K562 (cell line): Measurements from ENCODE around the gene CASKIN1. TPM values are rescaled to one million over a fixed set of nuclear protein-coding genes. Genes with fewer than 3 reads are reported as not detected.

Source experiments
- ZNF133 ChIP-seq: fragments of 250-450 bp; sonication (Bioruptor Pico); IDR thresholded peaks from 2 replicates; pipeline ENCODE4 v1.4.0; 2020; ENCODE audit warnings: mild to moderate bottlenecking
- ZNF436 ChIP-seq: fragments of 250-450, 450-650 bp; sonication (Bioruptor Pico); formaldehyde crosslinking; IDR thresholded peaks from 2 replicates; pipeline ENCODE4 v1.7.0; 2020; ENCODE audit warnings: mild to moderate bottlenecking
- polyA plus RNA-seq, 8 experiments: library from polyadenylated mRNA; depleted of rRNA in 4 of 8; stranded (reverse) in 5 of 8; unstranded in 3 of 8; fragments of >200 nt; fragmentation: Nextera tagmentation in 2 of 8; fragmentation: Illumina TruSeq in 1 of 8; extraction: Ambion mirVana in 2 of 8; extraction: Trizol in 1 of 8; gene quantifications; 2 replicates each; pipeline versions ENCODE4 v1.2.1 to v1.2.3, GENCODE V29; 2011 to 2014; ENCODE audit warnings: inconsistent platforms in 1 of 8, missing spikeins in 1 of 8
- total RNA-seq, 7 experiments: library from RNA; depleted of rRNA in 6 of 7; stranded (reverse); fragments of >200 nt in 6 of 7; fragmentation: Illumina TruSeq in 2 of 7; extraction: Trizol in 2 of 7; gene quantifications; 2 replicates each; pipeline versions ENCODE4 v1.2.1 to v1.2.3, GENCODE V29; 2011 to 2021; ENCODE audit warnings: low replicate concordance in 1 of 7
- TF ChIP-seq, protein P1 (sequence below), 3 experiments: fragments of 200-800 bp in 1 of 3; sonication (Bioruptor generic) in 1 of 3; sonication (generic) in 1 of 3; formaldehyde crosslinking in 1 of 3; IDR thresholded peaks; 2 replicates each; pipeline versions ENCODE4 v1.6.1 to v1.8.0; 2016 to 2022; ENCODE audit warnings: mild to moderate bottlenecking in 2 of 3, missing compliant biosample characterization in 2 of 3, missing genetic modification characterization in 2 of 3, missing genetic modification reagents in 1 of 3
- TF ChIP-seq, protein P2 (sequence below): fragments of 450-650 bp; IDR thresholded peaks from 2 replicates; pipeline ENCODE4 v1.6.1; 2016; ENCODE audit warnings: missing biosample characterization, missing genetic modification characterization
- TF ChIP-seq, protein P3 (sequence below): fragments of 450-650 bp; IDR thresholded peaks from one replicate; pipeline ENCODE4 v1.6.1; 2018; ENCODE audit warnings: mild to moderate bottlenecking, moderate library complexity; ENCODE audit not compliant: partially characterized antibody
- TF ChIP-seq, protein P4 (sequence below): sonication (generic); formaldehyde crosslinking; IDR thresholded peaks from 2 replicates; pipeline ENCODE4 v1.4.0; 2020; ENCODE audit warnings: mild to moderate bottlenecking, missing genetic modification reagents
- TF ChIP-seq, protein P5 (sequence below): fragments of 250-450 bp; sonication (Bioruptor Pico); IDR thresholded peaks from 2 replicates; pipeline ENCODE4 v1.4.0; 2020; ENCODE audit warnings: mild to moderate bottlenecking
- TF ChIP-seq, protein P6 (sequence below), 2 experiments: fragments of 450-650 bp in 1 of 2; sonication (generic) in 1 of 2; formaldehyde crosslinking in 1 of 2; IDR thresholded peaks; 2 replicates each; pipeline versions ENCODE4 v1.7.1 to v1.9.0; 2016 to 2022; ENCODE audit warnings: inconsistent platforms in 1 of 2, mild to moderate bottlenecking in 1 of 2, missing genetic modification reagents in 1 of 2

Gene CASKIN1
- total and polyA plus RNA-seq, 9 of the 15 experiments (the other 6 are each of a cell fraction or from before 2014, with no cell fraction given) = 0.15 to 4.5 (median 1.5) TPM; not detected in 2

DNA sequence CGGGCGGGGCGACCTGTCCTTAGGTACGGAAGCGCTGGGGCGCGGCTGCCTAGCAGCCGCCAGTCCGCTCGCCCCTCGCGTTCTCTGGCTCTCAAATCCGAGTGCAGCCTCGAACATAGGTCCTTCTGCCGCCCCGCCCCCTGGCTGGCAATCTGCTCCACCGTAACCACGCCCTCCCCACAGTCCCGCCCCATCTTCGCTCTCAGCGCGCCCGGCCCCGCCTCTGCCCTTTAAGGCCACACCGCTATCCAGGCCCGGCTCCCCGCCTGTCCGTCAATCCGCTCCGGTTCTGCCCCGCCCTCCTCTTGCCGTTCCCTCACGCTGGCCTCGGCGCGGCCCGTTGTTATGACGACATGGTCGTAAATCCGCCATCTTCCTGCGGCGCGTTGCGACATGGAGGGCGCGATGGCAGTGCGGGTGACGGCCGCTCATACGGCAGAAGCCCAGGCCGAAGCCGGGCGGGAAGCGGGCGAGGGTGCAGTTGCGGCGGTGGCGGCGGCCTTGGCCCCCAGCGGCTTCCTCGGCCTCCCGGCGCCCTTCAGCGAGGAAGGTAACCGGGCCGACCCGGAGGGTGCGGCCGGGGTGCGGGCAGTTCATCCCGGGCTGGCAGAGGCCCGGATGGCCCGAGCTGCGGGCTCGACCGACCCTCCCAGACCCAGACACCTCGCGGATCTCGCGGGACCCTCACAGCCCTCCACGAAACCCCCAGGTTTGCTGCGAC, 27.0 kb upstream of the CASKIN1 start, which contains the start of gene E4F1 (continued):
- TF ChIP-seq, protein P1, sequence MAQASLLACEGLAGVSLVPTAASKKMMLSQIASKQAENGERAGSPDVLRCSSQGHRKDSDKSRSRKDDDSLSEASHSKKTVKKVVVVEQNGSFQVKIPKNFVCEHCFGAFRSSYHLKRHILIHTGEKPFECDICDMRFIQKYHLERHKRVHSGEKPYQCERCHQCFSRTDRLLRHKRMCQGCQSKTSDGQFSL (CRISPR knock-in tag; IDR thresholded peaks at IDR 0.05) = 0 out of 2 replicates have a peak, but pooled peaks have one; percentile 40
- TF ChIP-seq, protein P1 (tag; IDR thresholded peaks at IDR 0.05) = no peak
- TF ChIP-seq, protein P2, sequence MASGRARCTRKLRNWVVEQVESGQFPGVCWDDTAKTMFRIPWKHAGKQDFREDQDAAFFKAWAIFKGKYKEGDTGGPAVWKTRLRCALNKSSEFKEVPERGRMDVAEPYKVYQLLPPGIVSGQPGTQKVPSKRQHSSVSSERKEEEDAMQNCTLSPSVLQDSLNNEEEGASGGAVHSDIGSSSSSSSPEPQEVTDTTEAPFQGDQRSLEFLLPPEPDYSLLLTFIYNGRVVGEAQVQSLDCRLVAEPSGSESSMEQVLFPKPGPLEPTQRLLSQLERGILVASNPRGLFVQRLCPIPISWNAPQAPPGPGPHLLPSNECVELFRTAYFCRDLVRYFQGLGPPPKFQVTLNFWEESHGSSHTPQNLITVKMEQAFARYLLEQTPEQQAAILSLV = no peak
- TF ChIP-seq, protein P3, sequence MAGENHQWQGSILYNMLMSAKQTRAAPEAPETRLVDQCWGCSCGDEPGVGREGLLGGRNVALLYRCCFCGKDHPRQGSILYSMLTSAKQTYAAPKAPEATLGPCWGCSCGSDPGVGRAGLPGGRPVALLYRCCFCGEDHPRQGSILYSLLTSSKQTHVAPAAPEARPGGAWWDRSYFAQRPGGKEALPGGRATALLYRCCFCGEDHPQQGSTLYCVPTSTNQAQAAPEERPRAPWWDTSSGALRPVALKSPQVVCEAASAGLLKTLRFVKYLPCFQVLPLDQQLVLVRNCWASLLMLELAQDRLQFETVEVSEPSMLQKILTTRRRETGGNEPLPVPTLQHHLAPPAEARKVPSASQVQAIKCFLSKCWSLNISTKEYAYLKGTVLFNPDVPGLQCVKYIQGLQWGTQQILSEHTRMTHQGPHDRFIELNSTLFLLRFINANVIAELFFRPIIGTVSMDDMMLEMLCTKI = no peak
- TF ChIP-seq ZNF133 (no peak), ZNF436 (no peak)
- TF ChIP-seq, protein P4, sequence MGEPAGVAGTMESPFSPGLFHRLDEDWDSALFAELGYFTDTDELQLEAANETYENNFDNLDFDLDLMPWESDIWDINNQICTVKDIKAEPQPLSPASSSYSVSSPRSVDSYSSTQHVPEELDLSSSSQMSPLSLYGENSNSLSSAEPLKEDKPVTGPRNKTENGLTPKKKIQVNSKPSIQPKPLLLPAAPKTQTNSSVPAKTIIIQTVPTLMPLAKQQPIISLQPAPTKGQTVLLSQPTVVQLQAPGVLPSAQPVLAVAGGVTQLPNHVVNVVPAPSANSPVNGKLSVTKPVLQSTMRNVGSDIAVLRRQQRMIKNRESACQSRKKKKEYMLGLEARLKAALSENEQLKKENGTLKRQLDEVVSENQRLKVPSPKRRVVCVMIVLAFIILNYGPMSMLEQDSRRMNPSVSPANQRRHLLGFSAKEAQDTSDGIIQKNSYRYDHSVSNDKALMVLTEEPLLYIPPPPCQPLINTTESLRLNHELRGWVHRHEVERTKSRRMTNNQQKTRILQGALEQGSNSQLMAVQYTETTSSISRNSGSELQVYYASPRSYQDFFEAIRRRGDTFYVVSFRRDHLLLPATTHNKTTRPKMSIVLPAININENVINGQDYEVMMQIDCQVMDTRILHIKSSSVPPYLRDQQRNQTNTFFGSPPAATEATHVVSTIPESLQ = no peak
- TF ChIP-seq, protein P5, sequence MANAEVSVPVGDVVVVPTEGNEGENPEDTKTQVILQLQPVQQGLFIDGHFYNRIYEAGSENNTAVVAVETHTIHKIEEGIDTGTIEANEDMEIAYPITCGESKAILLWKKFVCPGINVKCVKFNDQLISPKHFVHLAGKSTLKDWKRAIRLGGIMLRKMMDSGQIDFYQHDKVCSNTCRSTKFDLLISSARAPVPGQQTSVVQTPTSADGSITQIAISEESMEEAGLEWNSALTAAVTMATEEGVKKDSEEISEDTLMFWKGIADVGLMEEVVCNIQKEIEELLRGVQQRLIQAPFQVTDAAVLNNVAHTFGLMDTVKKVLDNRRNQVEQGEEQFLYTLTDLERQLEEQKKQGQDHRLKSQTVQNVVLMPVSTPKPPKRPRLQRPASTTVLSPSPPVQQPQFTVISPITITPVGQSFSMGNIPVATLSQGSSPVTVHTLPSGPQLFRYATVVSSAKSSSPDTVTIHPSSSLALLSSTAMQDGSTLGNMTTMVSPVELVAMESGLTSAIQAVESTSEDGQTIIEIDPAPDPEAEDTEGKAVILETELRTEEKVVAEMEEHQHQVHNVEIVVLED (CRISPR knock-in tag) = peak; percentile 72
- TF ChIP-seq, protein P6, sequence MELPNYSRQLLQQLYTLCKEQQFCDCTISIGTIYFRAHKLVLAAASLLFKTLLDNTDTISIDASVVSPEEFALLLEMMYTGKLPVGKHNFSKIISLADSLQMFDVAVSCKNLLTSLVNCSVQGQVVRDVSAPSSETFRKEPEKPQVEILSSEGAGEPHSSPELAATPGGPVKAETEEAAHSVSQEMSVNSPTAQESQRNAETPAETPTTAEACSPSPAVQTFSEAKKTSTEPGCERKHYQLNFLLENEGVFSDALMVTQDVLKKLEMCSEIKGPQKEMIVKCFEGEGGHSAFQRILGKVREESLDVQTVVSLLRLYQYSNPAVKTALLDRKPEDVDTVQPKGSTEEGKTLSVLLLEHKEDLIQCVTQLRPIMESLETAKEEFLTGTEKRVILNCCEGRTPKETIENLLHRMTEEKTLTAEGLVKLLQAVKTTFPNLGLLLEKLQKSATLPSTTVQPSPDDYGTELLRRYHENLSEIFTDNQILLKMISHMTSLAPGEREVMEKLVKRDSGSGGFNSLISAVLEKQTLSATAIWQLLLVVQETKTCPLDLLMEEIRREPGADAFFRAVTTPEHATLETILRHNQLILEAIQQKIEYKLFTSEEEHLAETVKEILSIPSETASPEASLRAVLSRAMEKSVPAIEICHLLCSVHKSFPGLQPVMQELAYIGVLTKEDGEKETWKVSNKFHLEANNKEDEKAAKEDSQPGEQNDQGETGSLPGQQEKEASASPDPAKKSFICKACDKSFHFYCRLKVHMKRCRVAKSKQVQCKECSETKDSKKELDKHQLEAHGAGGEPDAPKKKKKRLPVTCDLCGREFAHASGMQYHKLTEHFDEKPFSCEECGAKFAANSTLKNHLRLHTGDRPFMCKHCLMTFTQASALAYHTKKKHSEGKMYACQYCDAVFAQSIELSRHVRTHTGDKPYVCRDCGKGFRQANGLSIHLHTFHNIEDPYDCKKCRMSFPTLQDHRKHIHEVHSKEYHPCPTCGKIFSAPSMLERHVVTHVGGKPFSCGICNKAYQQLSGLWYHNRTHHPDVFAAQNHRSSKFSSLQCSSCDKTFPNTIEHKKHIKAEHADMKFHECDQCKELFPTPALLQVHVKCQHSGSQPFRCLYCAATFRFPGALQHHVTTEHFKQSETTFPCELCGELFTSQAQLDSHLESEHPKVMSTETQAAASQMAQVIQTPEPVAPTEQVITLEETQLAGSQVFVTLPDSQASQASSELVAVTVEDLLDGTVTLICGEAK (IDR thresholded peaks at IDR 0.05) = no peak
- TF ChIP-seq, protein P6 (CRISPR knock-in tag; IDR thresholded peaks at IDR 0.05) = no peak
